Mesothelial cell of epicardium (in vitro differentiated cells): ENCODE results near the gene GRID1. TPM values are rescaled to one million over a fixed set of nuclear protein-coding genes. Genes with fewer than 3 reads are reported as not detected.
A peak's percentile ranks its signal among the peaks of the same experiment; 100 is the strongest.

Experiments
- DNase-seq, 2 experiments: peaks; one replicate each; pipeline ENCODE4 v3.0.0; 2021; ENCODE audit warnings: low spot score in 2 of 2; ENCODE audit not compliant: unreplicated experiment in 2 of 2
- H3K27ac Mint-ChIP-seq: 2 replicates; pipeline ENCODE4 v1.8.0; 2021; ENCODE audit warnings: mixed read lengths
- H3K27me3 Mint-ChIP-seq: 2 replicates; pipeline ENCODE4 v1.8.0; 2021; ENCODE audit warnings: low read depth, mixed read lengths
- H3K36me3 Mint-ChIP-seq: 2 replicates; pipeline ENCODE4 v1.8.0; 2021; ENCODE audit warnings: mixed read lengths
- H3K4me1 Mint-ChIP-seq: 2 replicates; pipeline ENCODE4 v1.8.0; 2021; ENCODE audit warnings: mixed read lengths
- H3K4me3 Mint-ChIP-seq: 2 replicates; pipeline ENCODE4 v1.8.0; 2021; ENCODE audit warnings: mild to moderate bottlenecking, moderate library complexity, mixed read lengths
- H3K9me3 Mint-ChIP-seq: 2 replicates; pipeline ENCODE4 v1.8.0; 2021; ENCODE audit warnings: mixed read lengths
- total RNA-seq: library from RNA; stranded (reverse); gene quantifications from 3 replicates; pipeline ENCODE4 v1.2.1, GENCODE V29; 2021
- TF ChIP-seq, protein P1 (sequence below): fragments of 200-600 bp; sonication (generic); IDR thresholded peaks from one replicate; pipeline ENCODE4 v1.5.0; 2021; ENCODE audit warnings: antibody characterized with exemption; ENCODE audit not compliant: unreplicated experiment

GRID1 gene
- total RNA-seq, 1 donor from 2014 or later = 0.22 TPM

GRCh38 chr10:86071145-86071544 is 295.4 kb downstream of the GRID1 start:
- no peak overlapping the region for H3K4me3 Mint-ChIP-seq
- TF ChIP-seq, protein P1, sequence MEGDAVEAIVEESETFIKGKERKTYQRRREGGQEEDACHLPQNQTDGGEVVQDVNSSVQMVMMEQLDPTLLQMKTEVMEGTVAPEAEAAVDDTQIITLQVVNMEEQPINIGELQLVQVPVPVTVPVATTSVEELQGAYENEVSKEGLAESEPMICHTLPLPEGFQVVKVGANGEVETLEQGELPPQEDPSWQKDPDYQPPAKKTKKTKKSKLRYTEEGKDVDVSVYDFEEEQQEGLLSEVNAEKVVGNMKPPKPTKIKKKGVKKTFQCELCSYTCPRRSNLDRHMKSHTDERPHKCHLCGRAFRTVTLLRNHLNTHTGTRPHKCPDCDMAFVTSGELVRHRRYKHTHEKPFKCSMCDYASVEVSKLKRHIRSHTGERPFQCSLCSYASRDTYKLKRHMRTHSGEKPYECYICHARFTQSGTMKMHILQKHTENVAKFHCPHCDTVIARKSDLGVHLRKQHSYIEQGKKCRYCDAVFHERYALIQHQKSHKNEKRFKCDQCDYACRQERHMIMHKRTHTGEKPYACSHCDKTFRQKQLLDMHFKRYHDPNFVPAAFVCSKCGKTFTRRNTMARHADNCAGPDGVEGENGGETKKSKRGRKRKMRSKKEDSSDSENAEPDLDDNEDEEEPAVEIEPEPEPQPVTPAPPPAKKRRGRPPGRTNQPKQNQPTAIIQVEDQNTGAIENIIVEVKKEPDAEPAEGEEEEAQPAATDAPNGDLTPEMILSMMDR = no peak
- no peak for DNase-seq
- no peaks in the 10 kb centered on the region for H3K4me1 Mint-ChIP-seq
- no peaks in the 10 kb centered on the region for H3K36me3 Mint-ChIP-seq
- no peaks in the 10 kb centered on the region for H3K9me3 Mint-ChIP-seq
- no peak overlapping the region for H3K27ac Mint-ChIP-seq
- peaks cover 47% of the 10 kb centered on the region for H3K27me3 Mint-ChIP-seq

GRCh38 chr10:86070278-86070677 is 296.3 kb downstream of the GRID1 start:
- Mint-ChIP-seq H3K4me1 (no peaks in the 10 kb centered on the region), H3K27me3 (peaks cover 55% of the 10 kb centered on the region), H3K27ac (no peak overlapping the region), H3K36me3 (no peaks in the 10 kb centered on the region), H3K4me3 (no peak overlapping the region), H3K9me3 (no peaks in the 10 kb centered on the region)
- TF ChIP-seq, protein P1 = no peak
- peak in 1 of 2 experiments; percentile 9 for DNase-seq

DNA sequence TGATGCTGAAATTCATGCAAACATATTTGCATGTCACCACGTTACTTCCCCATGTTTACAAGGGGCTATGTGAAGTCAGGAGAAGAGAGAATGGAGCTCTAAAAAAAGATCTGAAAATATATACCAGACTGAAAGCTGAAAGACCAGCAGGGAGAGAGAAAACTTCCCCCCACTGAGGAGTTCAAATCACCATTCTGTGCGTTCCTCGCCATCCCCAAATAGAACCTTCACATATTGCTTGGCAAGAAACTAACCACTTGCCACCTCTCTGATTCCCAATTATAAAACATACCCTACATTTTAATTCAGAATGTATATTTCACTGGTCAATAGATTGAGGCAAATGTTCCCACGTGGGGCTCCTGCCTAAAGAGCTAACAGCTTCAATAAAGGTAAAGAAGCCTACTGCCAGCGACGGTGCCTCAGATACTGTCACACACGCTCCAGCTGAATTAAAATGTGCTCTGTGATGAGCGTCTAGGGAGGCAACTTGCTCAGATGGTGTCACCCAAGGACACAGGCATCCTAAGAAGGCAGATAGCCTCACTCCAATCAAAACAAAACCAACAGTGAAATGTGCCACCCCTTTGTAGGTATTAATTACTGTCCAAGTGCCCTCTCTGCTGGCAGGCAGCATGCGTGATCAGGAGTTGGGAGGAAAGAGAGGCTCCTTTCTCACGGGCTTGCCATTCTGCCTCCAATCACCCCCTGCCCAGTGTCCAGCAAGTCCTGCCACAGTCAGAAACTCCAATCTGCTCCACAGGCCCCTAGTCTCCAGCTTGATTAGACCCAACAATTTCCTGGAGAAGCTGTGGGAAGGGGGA is 298.2 kb downstream of the GRID1 start:
- Mint-ChIP-seq H3K36me3 (no peaks in the 10 kb centered on the region), H3K27me3 (peaks cover 55% of the 10 kb centered on the region), H3K9me3 (no peaks in the 10 kb centered on the region), H3K4me3 (no peak overlapping the region), H3K27ac (no peak overlapping the region), H3K4me1 (no peaks in the 10 kb centered on the region)
- no peak for DNase-seq
- TF ChIP-seq, protein P1 = no peak

- Mint-ChIP-seq H3K36me3 (no peaks in the 10 kb centered on the region), H3K9me3 (no peaks in the 10 kb centered on the region), H3K27ac (no peak overlapping the region), H3K4me1 (no peaks in the 10 kb centered on the region), H3K4me3 (no peak overlapping the region), H3K27me3 (peaks cover 59% of the 10 kb centered on the region)
- TF ChIP-seq, protein P1 = no peak
- no peak for DNase-seq
Measured at GRCh38 chr10:86067436-86068050, 299.1 kb downstream of the GRID1 start.

DNA sequence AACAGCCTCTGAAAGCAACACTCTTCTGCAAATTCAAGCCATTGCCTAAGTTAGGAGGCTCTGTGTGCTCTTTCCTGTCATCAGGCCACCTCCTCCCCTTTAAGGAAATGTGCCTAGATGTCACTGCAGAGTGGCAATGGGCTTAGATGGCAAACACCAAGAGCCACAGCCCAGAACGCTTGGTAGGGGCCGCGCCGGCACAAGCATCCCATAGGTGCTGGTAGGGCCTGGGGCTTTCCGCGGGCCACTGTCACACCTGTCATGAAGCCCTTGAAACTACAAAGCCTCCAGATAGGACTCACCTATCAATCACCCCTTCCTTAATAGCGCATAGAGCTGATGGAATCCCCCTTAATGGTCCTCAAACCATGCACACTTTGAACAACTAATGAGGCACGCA is 299.9 kb downstream of the GRID1 start:
- Mint-ChIP-seq H3K36me3 (no peaks in the 10 kb centered on the region), H3K9me3 (no peaks in the 10 kb centered on the region), H3K27ac (no peak overlapping the region), H3K27me3 (peaks cover 58% of the 10 kb centered on the region), H3K4me3 (no peak overlapping the region), H3K4me1 (no peaks in the 10 kb centered on the region)
- TF ChIP-seq, protein P1 = no peak
- no peak for DNase-seq
